HG02970 (cell line): ENCODE data around the gene MYD88.

Source experiments
- ATAC-seq: cut with Tn5 transposase; IDR thresholded peaks from one replicate; pipeline ENCODE4 v1.9.1; 2021; ENCODE audit warnings: mild to moderate bottlenecking, moderate library complexity, moderate number of reproducible peaks; ENCODE audit not compliant: unreplicated experiment, low FRiP score

MYD88 gene

GRCh38 chr3:38139652-38140051, 1.2 kb downstream of the MYD88 start:
- no peak for ATAC-seq

- no peak for ATAC-seq
Measured at GRCh38 chr3:38140326-38141172, 2.1 kb downstream of the MYD88 start.

GRCh38 chr3:38141173-38141951, 2.9 kb downstream of the MYD88 start:
- no peak for ATAC-seq

- ATAC-seq = no peak
Measured at GRCh38 chr3:38141952-38142273, 3.5 kb downstream of the MYD88 start.

- ATAC-seq = no peak
Measured at GRCh38 chr3:38142959-38143358, 4.5 kb downstream of the MYD88 start.

GRCh38 chr3:38143511-38143910, 5.0 kb downstream of the MYD88 start:
- no peak for ATAC-seq

GRCh38 chr3:38146504-38146903, 8.0 kb downstream of the MYD88 start:
- no peak for ATAC-seq

- no peak for ATAC-seq
Measured at GRCh38 chr3:38147421-38147820, 9.0 kb downstream of the MYD88 start.

- no peak for ATAC-seq
Measured at GRCh38 chr3:38148311-38148882, 9.9 kb downstream of the MYD88 start.

- no peak for ATAC-seq
Measured at GRCh38 chr3:38149708-38150107, 11.2 kb downstream of the MYD88 start.

- ATAC-seq = no peak
Measured at GRCh38 chr3:38150780-38151528, 12.5 kb downstream of the MYD88 start.

GRCh38 chr3:38151667-38152265, 13.3 kb downstream of the MYD88 start:
- ATAC-seq = no peak

- ATAC-seq = no peak
Measured at GRCh38 chr3:38152609-38153008, 14.1 kb downstream of the MYD88 start.

- ATAC-seq = no peak
Measured at GRCh38 chr3:38153221-38153620, 14.8 kb downstream of the MYD88 start.

- no peak for ATAC-seq
Measured at GRCh38 chr3:38154033-38154494, 15.6 kb downstream of the MYD88 start.

- ATAC-seq = no peak
Measured at GRCh38 chr3:38154625-38155255, 16.3 kb downstream of the MYD88 start.

- ATAC-seq = no peak
Measured at GRCh38 chr3:38155825-38156224, 17.4 kb downstream of the MYD88 start.

- no peak for ATAC-seq
Measured at GRCh38 chr3:38157117-38157516, 18.7 kb downstream of the MYD88 start.

GRCh38 chr3:38157595-38157994, 19.1 kb downstream of the MYD88 start:
- no peak for ATAC-seq

- ATAC-seq = no peak
Measured at GRCh38 chr3:38158472-38158871, 20.0 kb downstream of the MYD88 start.
